HG03565 (cell line): ENCODE measurements around the gene LRRC37B.
A peak's percentile ranks its signal among the peaks of the same experiment; 100 is the strongest.
"Not testable (repeated sequence)": the region's sequence is repeated elsewhere in the genome, so short reads cannot be mapped to it uniquely, and the experiment has no call there.

Experiments
- ATAC-seq: cut with Tn5 transposase; IDR thresholded peaks from one replicate; pipeline ENCODE4 v1.9.1; 2021; ENCODE audit warnings: mild to moderate bottlenecking, moderate library complexity; ENCODE audit not compliant: unreplicated experiment

LRRC37B gene

DNA sequence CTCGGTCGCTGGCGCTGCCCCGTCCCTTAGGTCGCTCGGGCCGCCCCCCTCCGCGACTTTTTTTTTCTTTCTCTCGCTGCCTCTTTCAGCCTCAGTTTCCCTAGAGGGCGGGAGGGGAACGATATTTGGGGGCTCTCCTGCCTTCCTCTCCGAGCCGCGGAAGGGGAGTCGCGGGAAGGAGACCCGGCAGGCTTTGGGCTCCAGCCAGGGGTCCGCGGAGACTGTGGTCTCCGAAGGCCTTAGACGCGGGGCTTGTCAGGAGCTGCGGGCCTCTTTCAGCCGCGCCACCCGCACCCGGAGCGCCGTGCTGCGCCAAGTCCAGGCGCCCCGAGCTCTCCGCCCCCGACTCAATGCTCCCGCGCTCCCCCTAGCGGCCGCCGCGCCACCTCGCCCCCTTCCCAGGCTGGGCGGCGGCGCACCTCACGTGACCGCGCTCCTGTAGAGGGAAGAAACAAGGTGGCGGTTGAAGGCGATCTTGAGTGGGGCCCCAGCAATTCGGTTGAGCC is at the start of gene LRRC37B:
Gene LRRC37B, plus strand, starts transcription at position 427 of the 506 bp plus-strand sequence. CDS start 14,010 bp downstream, outside the sequence.
- peak; percentile 58 for ATAC-seq

DNA sequence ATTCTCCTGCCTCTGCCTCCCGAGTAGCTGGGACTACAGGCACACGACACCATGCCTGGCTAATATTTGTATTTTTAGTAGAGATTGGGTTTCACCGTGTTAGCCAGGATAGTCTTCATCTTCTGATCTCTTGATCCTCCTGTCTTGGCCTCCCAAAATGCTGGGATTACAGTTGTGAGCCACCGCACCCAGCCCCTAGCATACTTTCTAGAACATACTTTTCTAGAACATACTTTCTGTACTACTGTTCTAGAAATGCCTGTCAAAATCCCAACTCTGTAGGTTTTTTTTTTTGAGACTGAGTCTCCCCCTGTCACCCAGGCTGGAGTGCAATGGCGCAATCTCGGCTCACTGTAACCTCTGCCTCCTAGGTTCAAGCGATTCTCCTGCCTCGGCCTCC is 43.1 kb upstream of the LRRC37B start:
- not testable (repeated sequence) for ATAC-seq

DNA sequence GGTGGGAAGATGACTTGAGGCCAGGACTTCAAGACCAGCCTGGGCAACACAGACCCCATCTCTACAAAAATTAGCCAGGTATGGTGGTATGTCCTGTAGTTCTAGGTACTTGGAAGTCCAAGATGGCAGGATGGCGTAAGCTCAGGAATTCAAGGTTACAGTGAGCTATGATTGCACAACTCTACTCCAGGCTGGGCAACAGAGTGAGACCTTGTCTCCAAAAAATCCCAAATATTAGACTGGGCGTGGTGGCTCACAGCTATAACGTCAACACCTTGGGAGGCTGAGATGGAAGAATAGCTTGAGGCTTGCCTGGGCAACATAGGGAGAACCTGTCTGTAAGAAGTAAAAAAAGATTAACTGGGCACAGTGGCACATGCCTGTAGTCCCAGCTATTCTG is 39.5 kb upstream of the LRRC37B start:
- ATAC-seq, result no peak

DNA sequence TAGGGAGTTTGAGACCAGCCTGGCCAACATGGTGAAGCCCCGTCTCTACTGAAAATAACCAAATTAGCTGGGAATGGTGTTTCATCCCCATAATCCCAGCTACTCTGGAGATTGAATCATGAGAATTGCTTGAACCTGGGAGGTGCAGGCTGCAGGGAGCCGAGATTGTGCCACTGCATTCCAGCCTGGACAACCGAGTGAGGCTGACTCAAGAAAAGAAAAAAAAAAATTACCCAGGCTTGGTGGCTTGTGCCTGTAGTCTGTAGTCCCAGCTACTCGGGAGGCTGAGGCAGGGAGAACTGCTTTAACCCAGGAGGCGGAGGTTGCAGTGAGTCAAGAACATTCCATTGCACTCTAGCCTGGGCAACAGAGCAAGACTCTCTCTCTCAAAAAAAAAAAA is 36.8 kb upstream of the LRRC37B start:
- not testable (repeated sequence) for ATAC-seq

DNA sequence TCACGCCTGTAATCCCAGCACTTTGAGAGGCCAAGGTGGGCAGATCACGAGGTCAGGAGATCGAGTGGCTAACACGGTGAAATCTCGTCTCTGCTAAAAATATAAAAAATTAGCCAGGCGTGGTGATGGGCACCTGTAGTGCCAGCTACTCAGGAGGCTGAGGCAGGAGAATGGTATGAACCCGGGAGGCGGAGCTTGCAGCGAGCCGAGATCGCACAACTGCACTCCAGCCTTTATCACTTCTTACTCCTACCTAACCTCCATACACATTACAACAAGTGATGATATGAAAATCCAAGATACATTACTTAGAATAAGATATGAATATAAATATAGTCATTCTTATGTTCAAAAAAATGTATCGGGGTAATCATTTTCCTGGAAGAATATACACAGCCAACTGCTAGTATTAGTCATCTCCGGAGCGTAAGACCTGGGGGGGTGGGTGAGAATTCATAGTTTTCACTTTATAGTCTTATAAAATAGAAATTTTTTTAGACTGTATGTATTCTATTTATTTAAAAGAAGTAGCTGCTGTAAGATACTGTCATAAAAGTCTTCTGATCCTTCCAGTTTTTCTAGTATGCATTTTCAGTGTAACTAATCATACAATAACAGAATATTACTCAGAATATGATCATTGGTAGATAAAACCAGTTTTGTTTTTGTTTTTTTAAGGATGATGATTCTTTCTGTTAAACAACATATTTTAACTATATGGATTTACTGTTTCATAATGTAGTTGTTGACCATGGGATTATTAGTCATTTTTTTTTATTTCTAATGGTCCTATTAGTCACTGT is 32.7 kb upstream of the LRRC37B start:
- not testable (repeated sequence) for ATAC-seq

DNA sequence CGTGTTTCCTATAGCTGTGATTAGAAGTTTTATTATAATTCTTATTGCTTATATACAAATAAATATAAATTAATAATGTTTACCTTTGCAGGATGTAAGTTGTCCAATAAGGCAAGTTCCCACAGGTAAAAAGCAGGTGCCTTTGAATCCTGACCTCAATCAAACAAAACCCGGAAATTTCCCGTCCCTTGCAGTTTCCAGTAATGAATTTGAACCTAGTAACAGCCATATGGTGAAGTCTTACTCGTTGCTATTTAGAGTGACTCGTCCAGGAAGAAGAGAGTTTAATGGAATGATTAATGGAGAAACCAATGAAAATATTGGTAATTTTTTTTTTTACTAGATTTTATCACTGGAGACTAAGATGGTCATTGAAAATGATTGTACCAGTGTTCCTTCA is 31.8 kb upstream of the LRRC37B start:
- ATAC-seq, result not testable (repeated sequence)

DNA sequence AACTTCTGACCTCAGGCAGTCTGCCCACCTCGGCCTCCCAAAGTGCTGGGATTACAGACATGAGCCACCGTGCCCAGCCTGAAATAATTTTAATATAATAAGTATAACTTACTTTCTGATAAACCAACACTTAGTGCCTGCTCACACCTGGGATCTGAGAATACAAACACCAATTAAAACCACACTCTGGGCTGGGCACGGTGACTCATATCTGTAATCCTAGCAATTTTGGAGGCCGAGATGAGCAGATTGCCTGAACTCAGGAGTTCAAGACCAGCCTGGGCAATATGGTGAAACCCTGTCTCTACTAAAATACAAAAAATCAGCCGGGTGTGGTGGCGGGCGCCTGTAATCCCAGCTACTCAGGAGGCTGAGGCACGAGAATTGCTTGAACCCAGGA is 15.4 kb upstream of the LRRC37B start:
- ATAC-seq, result not testable (repeated sequence)

DNA sequence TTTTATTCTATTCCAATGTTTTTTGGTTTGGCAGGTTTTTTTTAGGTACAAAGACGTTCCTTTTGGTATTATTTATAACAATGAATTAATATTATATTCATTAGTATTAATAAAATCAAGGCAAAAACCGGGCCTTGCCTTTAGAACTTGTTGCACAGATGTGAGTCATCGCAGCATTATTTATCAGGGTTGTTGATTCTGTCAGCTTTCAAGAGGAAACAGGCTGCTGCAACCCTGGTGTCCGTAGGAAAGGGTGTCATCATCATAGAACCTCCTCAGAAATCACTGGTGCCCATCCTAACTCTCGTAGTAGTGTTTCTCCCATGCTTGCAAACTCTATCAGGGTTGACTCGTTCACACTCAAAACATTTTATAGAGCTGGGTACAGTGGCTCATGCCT is 10.2 kb upstream of the LRRC37B start:
- no peak for ATAC-seq

DNA sequence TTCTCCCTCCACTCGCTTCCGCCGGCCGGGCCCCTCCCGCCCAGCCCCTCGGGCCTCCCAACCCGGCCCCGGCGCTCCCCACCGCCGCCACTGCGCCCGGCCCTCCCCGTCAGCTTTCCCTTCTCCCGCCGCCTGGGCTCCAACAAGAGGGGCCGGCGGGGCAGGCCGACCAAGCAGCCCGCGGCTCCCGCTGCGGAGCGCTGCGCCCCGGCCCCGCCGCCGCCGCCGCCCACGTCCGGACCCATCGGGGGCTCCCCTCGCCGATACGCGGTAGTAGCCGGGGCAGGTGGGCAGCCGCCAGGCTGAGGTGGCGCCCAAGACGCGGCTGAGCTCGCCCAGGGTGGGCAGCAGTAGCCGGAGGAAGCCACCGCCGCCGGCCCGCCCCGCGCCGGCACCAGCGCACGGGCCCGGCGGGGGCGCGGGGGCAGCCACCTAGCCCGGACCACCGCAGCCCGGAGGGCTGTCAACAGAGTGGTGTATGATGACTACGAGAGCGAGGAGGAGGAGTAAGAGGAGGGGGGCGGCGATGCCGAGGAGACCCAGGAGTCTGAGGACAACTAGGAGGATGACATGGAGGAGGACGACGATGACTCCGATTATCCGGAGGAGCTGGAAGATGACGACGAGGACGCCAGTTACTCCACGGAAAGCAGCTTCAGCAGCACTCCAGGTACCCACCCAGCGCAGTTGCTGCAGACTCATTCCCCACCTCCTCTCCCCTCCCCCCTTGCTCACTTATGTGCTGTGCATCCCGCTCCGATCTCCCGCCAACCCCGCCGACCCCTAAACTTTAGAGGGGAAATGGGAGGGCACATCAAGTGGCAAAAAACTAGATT is 498 bp downstream of the LRRC37B start:
- ATAC-seq, result peak; percentile 26

DNA sequence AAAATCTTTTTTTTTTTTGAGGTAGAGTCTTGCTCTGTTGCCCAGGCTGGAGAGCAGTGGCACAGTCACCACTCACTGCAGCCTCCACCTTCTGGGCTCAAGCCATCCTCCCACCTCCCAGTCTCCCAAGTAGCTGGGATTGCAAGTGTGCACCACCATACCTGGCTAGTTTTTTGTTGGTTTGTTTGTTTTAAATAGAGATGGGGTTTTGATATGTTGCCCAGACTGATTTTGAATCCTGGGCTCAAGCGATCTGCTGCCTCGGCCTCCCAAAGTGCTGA is 2.0 kb downstream of the LRRC37B start:
- no peak for ATAC-seq

DNA sequence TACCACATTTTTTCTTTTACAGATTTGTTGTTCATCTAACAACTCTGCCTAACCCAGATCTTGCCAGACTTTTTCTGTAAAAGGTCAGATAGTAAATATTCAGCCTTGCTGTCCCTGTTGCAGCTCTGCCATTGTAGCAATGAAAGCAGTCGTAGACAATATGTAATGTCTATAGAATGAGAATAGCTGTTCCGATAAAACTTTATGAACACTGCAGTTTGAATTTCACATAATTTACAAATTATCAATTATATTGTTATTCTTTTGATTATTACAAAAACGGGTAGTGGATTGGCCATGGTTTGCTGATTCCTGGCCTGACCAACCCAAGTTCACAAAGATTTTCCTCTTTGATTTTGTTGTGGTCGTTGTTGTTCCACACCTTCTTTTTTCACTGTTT is 2.9 kb downstream of the LRRC37B start:
- ATAC-seq, result no peak

DNA sequence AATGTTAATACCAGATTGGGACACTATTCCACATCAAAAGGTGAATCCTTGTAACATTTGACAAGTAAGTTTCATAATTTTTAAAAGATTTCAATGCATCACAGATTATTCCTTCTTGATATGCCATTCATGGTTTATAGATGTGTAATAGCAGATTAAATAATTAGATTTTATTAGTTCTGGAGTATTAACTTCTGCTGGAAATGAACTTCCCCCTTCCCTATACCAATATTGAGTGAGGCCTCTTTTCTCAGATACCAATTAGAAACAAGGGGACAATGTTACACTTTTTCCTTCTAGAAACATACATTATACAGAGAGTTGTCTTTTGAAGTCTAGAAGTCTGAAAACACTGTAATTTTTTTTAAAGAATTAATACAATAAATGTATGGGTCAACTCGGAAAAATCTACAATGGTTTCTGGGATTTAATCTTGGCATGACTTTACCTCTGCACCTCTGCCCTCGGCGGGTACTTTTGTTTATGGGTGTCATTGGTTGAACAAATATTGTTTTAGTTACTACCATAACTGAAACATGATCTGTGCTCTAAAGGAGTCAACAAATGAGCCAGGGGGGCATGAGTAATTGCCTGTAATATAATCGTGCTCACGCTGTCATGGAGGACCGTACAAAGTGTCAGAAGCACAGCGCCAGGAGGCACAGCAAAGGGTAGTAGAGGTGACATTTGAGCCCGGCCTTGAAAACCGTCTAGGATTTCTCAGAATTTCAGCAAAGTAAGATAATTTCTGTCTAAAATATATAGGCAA is 8.2 kb downstream of the LRRC37B start:
- no peak for ATAC-seq

DNA sequence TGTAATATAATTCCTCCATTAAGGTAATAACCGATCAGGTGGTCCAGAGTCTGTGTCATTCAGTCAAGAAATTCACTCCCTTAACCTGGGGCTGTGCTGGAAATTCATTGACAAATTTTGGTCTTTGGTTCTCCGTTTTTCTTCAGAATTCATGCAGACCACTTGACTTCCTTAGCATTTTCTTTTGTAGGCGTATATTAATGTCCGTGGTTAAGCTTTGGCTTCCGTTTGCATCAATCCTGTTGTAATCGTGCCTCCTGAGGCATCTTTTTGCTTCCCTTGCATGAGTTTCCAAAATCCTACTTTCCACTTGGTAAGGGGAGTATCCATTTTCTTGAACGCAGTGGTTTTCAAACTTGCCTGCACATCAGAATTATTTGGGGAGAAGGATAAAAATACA is 9.0 kb downstream of the LRRC37B start:
- ATAC-seq, result no peak

DNA sequence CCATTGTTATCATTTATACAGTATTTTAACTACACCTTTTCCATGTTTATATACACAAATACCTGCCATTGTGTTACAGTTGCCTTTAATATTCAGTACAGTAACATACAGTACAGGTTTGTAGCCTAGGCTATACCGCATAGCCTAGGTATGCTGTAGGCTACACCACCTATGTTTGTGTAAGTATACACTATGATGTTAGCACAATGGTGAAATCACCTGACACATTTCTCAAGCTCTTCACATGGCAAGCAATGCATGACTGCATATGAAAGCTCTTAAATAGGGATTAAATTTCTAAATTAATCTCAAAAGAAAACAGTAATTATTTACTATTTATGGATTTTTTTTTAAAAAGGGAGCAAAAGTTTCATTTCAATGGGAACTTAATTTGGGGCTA is 12.0 kb downstream of the LRRC37B start:
- no peak for ATAC-seq

DNA sequence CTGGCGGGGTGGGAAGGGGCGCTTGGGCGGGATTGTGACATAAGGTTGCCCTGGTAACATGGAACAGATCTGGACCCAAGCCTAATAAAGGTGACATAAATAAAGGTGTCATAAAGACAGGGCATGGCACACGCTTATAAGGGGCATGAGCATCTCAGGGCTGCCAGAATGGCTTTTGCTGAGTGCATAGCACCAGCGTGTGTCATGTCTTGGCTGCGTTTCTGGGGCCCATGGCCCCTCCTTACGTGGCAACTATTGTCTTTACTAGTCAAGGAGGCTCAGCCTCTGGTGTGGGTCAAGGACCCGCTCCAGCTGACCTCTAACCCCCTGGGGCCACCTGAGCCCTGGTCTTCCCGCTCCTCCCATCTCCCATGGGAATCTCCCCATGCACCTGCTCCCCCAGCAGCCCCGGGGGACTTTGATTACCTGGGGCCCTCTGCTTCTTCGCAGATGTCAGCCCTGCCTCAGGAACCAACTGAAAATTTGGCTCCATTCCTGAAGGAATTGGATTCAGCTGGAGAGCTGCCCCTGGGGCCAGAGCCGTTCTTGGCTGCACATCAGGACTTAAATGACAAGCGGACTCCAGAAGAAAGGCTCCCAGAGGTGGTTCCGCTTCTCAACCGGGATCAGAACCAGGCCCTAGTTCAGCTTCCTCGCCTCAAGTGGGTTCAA is 13.9 kb downstream of the LRRC37B start:
- ATAC-seq, result no peak

DNA sequence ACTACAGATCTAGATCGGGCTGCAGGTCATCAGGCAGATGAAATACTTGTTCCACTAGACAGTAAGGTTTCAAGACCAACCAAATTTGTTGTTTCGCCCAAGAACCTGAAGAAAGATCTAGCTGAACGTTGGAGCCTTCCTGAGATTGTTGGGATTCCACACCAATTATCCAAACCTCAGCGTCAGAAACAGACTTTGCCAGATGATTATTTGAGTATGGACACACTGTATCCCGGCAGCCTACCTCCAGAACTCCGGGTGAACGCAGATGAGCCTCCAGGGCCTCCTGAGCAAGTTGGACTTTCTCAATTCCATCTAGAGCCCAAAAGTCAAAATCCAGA is 14.4 kb downstream of the LRRC37B start:
- no peak for ATAC-seq

DNA sequence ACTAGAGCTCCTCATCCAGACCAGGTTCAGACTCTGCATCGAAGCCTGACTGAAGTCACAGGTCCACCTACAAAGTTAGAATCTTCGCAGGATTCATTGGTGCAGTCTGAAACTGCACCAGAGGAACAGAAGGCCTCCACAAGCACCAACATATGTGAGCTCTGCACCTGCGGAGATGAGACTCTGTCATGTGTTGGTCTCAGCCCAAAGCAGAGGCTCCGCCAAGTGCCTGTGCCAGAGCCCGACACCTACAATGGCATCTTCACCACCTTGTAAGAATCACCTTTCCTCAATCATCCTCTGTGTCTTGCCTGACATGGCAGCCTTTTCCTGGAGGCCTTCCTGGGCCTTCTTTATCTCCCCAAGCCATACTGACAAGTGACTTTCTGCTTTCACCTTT is 15.4 kb downstream of the LRRC37B start:
- ATAC-seq, result not testable (repeated sequence)

DNA sequence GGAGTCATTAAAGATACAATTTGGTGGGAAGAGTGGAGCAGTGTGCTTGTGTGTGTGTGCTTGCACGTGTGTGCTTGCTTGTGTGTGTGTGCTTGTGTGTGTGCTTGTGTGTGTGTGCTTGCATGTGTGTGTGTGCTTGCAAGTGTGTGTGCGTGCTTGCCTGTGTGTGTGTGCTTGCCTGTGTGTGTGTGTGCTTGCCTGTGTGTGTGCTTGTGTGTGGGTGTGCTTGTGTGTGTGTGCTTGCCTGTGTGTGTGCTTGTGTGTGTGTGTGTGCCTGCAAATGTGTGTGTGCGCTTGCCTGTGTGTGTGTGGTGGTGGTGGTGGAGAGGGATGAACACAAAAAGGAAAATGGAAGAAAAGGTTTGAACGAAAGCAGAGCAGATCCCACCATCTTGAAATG is 20.1 kb downstream of the LRRC37B start:
- not testable (repeated sequence) for ATAC-seq

DNA sequence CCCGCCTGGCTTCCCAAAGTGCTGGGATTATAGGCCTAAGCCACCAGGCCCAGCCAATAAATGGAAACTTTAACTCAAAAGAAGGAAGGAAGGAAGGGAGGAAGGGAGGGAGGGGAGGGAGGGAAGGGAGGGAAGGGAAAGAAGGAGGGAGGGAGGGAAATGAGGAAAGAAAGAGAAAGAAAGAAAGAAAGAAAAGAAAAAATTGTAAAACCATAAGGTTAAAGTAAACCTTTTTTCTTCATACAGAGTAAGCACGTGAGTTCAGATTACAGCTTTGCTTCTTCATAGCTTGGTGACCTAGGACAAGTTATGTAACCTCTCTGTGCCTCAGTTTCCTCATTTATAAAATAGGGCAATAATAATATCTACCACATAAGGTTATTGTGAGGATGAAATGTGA is 26.0 kb downstream of the LRRC37B start:
- ATAC-seq, result no peak

DNA sequence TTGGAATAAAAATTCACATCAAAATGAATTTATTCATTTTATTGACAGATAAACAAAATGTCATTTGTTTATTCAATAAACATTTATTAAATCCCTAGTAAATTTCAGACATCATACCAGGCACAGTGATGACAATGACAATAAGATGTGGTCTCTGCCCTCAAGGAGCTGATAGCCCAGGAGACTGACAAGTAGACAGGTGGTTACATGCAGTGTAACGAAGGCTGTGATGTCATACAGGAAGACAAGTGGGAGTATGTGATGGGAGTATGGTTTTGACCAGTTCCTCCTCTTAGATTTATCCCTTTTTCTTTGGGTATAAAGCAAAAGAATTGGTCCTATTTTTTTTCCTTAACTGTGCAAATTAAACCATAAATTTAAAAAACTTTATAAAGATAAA is 26.6 kb downstream of the LRRC37B start:
- not testable (repeated sequence) for ATAC-seq

DNA sequence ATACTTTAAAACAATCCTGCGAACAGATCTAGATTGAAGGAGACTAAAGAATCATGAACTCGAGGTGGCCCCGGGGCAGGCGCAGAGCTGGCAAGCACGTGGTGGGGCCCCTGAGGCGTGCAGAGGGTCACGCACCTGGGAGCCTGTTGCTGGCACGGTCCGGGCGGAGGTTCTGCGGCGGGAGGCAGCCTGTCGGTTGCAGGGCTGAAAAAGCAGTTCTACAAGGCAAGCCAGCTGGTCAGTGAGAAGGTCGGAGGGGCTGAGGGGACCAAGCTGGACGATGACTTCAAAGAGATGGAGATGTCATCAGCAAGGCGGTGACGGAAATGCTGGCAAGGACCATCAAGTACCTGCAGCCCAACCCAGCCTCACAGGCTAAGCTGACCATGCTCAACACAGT is 33.1 kb downstream of the LRRC37B start:
- ATAC-seq, result not testable (repeated sequence)
